HFF-Myc (cell line): Measurements from ENCODE around the gene KCNN2.
A peak's percentile ranks its signal among the peaks of the same experiment; 100 is the strongest.

Experiments used
- DNase-seq: peaks from one replicate; pipeline ENCODE4 v3.0.0-alpha.2; 2011; ENCODE audit warnings: low read depth; ENCODE audit errors: extremely low read depth
- H3K4me3 ChIP-seq: replicated peaks from 2 replicates; pipeline ENCODE4 v1.5.1; 2011; ENCODE audit warnings: low read depth, mild to moderate bottlenecking, control low read depth, low read length
- CTCF ChIP-seq: IDR thresholded peaks from 2 replicates; pipeline ENCODE4 v1.5.1; 2012; ENCODE audit warnings: mild to moderate bottlenecking, low read depth, low read length, control low read depth; ENCODE audit errors: missing control alignments

The KCNN2 gene

GRCh38 chr5:114361724-114362196, at the start of gene KCNN2:
TSS of gene KCNN2 (plus strand) at chr5:114362070. CDS start at chr5:114362140, 70 bp downstream.
- peak within 1 kb of the TSS; percentile 71 for H3K4me3 ChIP-seq
- no peak for TF ChIP-seq CTCF
- peak; percentile 76 for DNase-seq

- no peak for TF ChIP-seq CTCF
- no peak for DNase-seq
- H3K4me3 ChIP-seq: no peak overlapping the region
These were observed 49.2 kb upstream of the KCNN2 start for GRCh38 chr5:114312658-114313057.

GRCh38 chr5:114314061-114314460, 47.8 kb upstream of the KCNN2 start:
- TF ChIP-seq CTCF: no peak
- no peak for DNase-seq
- no peak overlapping the region for H3K4me3 ChIP-seq

GRCh38 chr5:114316167-114316566, 45.7 kb upstream of the KCNN2 start:
- peak; percentile 18 for TF ChIP-seq CTCF
- DNase-seq: no peak
- no peak overlapping the region for H3K4me3 ChIP-seq

GRCh38 chr5:114317751-114318150, 44.1 kb upstream of the KCNN2 start:
- no peak for TF ChIP-seq CTCF
- DNase-seq: no peak
- H3K4me3 ChIP-seq: no peak overlapping the region

GRCh38 chr5:114319236-114319635, 42.6 kb upstream of the KCNN2 start:
- no peak for TF ChIP-seq CTCF
- no peak for DNase-seq
- H3K4me3 ChIP-seq: no peak overlapping the region

- no peak for DNase-seq
- TF ChIP-seq CTCF: no peak
- H3K4me3 ChIP-seq: no peak overlapping the region
These were observed 42.0 kb upstream of the KCNN2 start for GRCh38 chr5:114319821-114320220.
